ENCODE measurements around the gene MEI1.
A peak's percentile ranks its signal among the peaks of the same experiment; 100 is the strongest.
"Not testable (repeated sequence)": the region's sequence is repeated elsewhere in the genome, so short reads cannot be mapped to it uniquely, and the experiment has no call there.

Gene MEI1

GRCh38 chr22:41688365-41689211 lies 10.7 kb upstream of the MEI1 start, which contains the start of gene SNU13:
SNU13 (minus strand) TSS chr22:41688867; CDS start chr22:41688796, 71 bp downstream.
- TF ChIP-seq ZNF274 (IDR thresholded peaks at IDR 0.05; ENCODE audit: low read depth, low read length): no peak
- peak within 1 kb of the TSS; percentile 89 for H3K4me3 ChIP-seq (ENCODE audit: low read length)

- TF ChIP-seq ZNF274 (IDR thresholded peaks at IDR 0.05; ENCODE audit: low read depth, low read length): no peak
- no peak overlapping the region for H3K4me3 ChIP-seq (ENCODE audit: low read length)
Observed at GRCh38 chr22:41690476-41690875, 8.8 kb upstream of the MEI1 start.

- no peak overlapping the region for H3K4me3 ChIP-seq (ENCODE audit: low read length)
- no peak for TF ChIP-seq ZNF274 (IDR thresholded peaks at IDR 0.05; ENCODE audit: low read depth, low read length)
Observed at GRCh38 chr22:41695211-41695610, 4.1 kb upstream of the MEI1 start.

- TF ChIP-seq ZNF274 (IDR thresholded peaks at IDR 0.05; ENCODE audit: low read depth, low read length): no peak
- no peak overlapping the region for H3K4me3 ChIP-seq (ENCODE audit: low read length)
Observed at GRCh38 chr22:41696703-41697102, 2.6 kb upstream of the MEI1 start.

GRCh38 chr22:41697126-41697775 lies 2.1 kb upstream of the MEI1 start:
- TF ChIP-seq ZNF274 (IDR thresholded peaks at IDR 0.05; ENCODE audit: low read depth, low read length): no peak
- H3K4me3 ChIP-seq (ENCODE audit: low read length): no peak overlapping the region

- TF ChIP-seq ZNF274 (IDR thresholded peaks at IDR 0.05; ENCODE audit: low read depth, low read length): no peak
- H3K4me3 ChIP-seq (ENCODE audit: low read length): no peak overlapping the region
Observed at GRCh38 chr22:41700108-41700364, 733 bp downstream of the MEI1 start.

- TF ChIP-seq ZNF274 (IDR thresholded peaks at IDR 0.05; ENCODE audit: low read depth, low read length): no peak
- H3K4me3 ChIP-seq (ENCODE audit: low read length): no peak overlapping the region
Observed at GRCh38 chr22:41702763-41703162, 3.5 kb downstream of the MEI1 start.

GRCh38 chr22:41709341-41709740 lies 10.0 kb downstream of the MEI1 start:
- TF ChIP-seq ZNF274 (IDR thresholded peaks at IDR 0.05; ENCODE audit: low read depth, low read length): no peak
- H3K4me3 ChIP-seq (ENCODE audit: low read length): no peak overlapping the region

GRCh38 chr22:41713004-41713403 lies 13.7 kb downstream of the MEI1 start:
- no peak overlapping the region for H3K4me3 ChIP-seq (ENCODE audit: low read length)
- no peak for TF ChIP-seq ZNF274 (IDR thresholded peaks at IDR 0.05; ENCODE audit: low read depth, low read length)

GRCh38 chr22:41722496-41722895 lies 23.2 kb downstream of the MEI1 start:
- no peak for TF ChIP-seq ZNF274 (IDR thresholded peaks at IDR 0.05; ENCODE audit: low read depth, low read length)

GRCh38 chr22:41725510-41726110 lies 26.3 kb downstream of the MEI1 start:
- H3K4me3 ChIP-seq (ENCODE audit: low read length): no peak overlapping the region
- no peak for TF ChIP-seq ZNF274 (IDR thresholded peaks at IDR 0.05; ENCODE audit: low read depth, low read length)

More at GRCh38 chr22:41722496-41722895, 23.2 kb downstream of the MEI1 start:
- no peak overlapping the region for H3K4me3 ChIP-seq (ENCODE audit: low read length)

GRCh38 chr22:41731609-41732008 lies 32.3 kb downstream of the MEI1 start:
- no peak overlapping the region for H3K4me3 ChIP-seq (ENCODE audit: low read length)
- no peak for TF ChIP-seq ZNF274 (IDR thresholded peaks at IDR 0.05; ENCODE audit: low read depth, low read length)

GRCh38 chr22:41732096-41732772 lies 32.9 kb downstream of the MEI1 start:
- TF ChIP-seq ZNF274 (IDR thresholded peaks at IDR 0.05; ENCODE audit: low read depth, low read length): no peak
- no peak overlapping the region for H3K4me3 ChIP-seq (ENCODE audit: low read length)

- not testable (repeated sequence) for H3K4me3 ChIP-seq (ENCODE audit: low read length)
Observed at GRCh38 chr22:41733241-41733640, 33.9 kb downstream of the MEI1 start.

Data from GM08714 (cell line).